ENCODE results near the gene TGFBR1. TPM values are rescaled to one million over a fixed set of nuclear protein-coding genes. Genes with fewer than 3 reads are reported as not detected.
"Not testable (repeated sequence)": the region's sequence is repeated elsewhere in the genome, so short reads cannot be mapped to it uniquely, and the experiment has no call there.

Gene TGFBR1
- total and polyA plus RNA-seq, 7 experiments from 2014 or later, result 18.3 to 95.5 (median 27.8) TPM

GRCh38 chr9:99093492-99093791 is 11.5 kb upstream of the TGFBR1 start:
- Mint-ChIP-seq H3K27ac (peak overlapping the region in 1 of 9 donors; percentile 94), H3K9me3 (peaks cover 0 to 20% (median 2%) of the 10 kb centered on the region in 11 donors), H3K4me1 (peaks cover 28 to 74% (median 42%) of the 10 kb centered on the region in 7 donors), H3K27me3 (no peaks in the 10 kb centered on the region), H3K36me3 (peaks cover 0 to 42% (median 0%) of the 10 kb centered on the region in 5 donors), H3K4me3 (peak overlapping the region in 3 of 10 donors; percentile 25 to 72 (median 59))
- no peak overlapping the region for H3K4me3 ChIP-seq (ENCODE audit: low read length)
- peak in 1 of 9 donors; percentile 35 for DNase-seq
- intact Hi-C loops (cut with micrococcal nuclease), result loop anchor here (1.0 to 2.0 kb wide), 4 partner anchors 11 to 35 kb away; no protein-coding TSS in a partner anchor
- ChIA-PET POLR2A (interaction anchor here (1.5 kb wide), 1 partner anchor 10 kb away, joined by 5 read pairs; no protein-coding TSS in a partner anchor), CTCF (interaction anchor here (0.9 kb wide), 1 partner anchor 21 kb away, joined by 3 read pairs; no protein-coding TSS in a partner anchor)
- H3K27ac ChIP-seq (ENCODE audit: low read depth, low read length), result no peak overlapping the region
- no peaks in the 10 kb centered on the region for H3K36me3 ChIP-seq (ENCODE audit: control insufficient read depth in 2 of 3, insufficient read depth in 3 of 3, low read length in 3 of 3)
- no peak for ATAC-seq
- peaks cover 0 to 5% (median 0%) of the 10 kb centered on the region in 3 experiments for H3K9me3 ChIP-seq (ENCODE audit: control insufficient read depth in 2 of 3, low read length in 3 of 3)
- peaks cover 15 to 22% of the 10 kb centered on the region in 2 donors for H3K4me1 ChIP-seq (ENCODE audit: control insufficient read depth in 2 of 2, insufficient read depth in 2 of 2, low read length in 2 of 2)
- no peaks in the 10 kb centered on the region for H3K27me3 ChIP-seq (ENCODE audit: control insufficient read depth in 2 of 2, insufficient read depth in 2 of 2, low read length in 2 of 2)

- no peak overlapping the region for H3K4me3 Mint-ChIP-seq
- ChIA-PET CTCF (interaction anchor here (1.5 kb wide), 1 partner anchor 44 kb away, joined by 3 read pairs; no protein-coding TSS in a partner anchor), POLR2A (interaction anchor here (1.2 to 1.9 kb wide), 2 partner anchors 9 to 37 kb away, joined by 4 to 5 read pairs; partner anchors contain the start of gene TGFBR1)
These were observed 9.3 kb upstream of the TGFBR1 start for GRCh38 chr9:99095565-99095964.

GRCh38 chr9:99096409-99096808 is 8.5 kb upstream of the TGFBR1 start:
- peaks cover 34 to 78% (median 51%) of the 10 kb centered on the region in 7 donors for H3K4me1 Mint-ChIP-seq
- no peak for DNase-seq
- no peak overlapping the region for H3K4me3 ChIP-seq (ENCODE audit: low read length)
- peaks cover 0 to 25% (median 9%) of the 10 kb centered on the region in 11 donors for H3K9me3 Mint-ChIP-seq
- H3K4me3 Mint-ChIP-seq, result no peak overlapping the region
- H3K27me3 ChIP-seq (ENCODE audit: control insufficient read depth in 2 of 2, insufficient read depth in 2 of 2, low read length in 2 of 2), result no peaks in the 10 kb centered on the region
- no peaks in the 10 kb centered on the region for H3K27me3 Mint-ChIP-seq
- ChIA-PET POLR2A (interaction anchor here (1.9 kb wide), 1 partner anchor 38 kb away, joined by 5 read pairs; no protein-coding TSS in a partner anchor), CTCF (no interaction called here)
- intact Hi-C loops (cut with micrococcal nuclease), result loop anchor here in 1 of 2 donors (1.0 kb wide), 1 partner anchor 15 kb away; no protein-coding TSS in a partner anchor
- H3K27ac ChIP-seq (ENCODE audit: low read depth, low read length), result no peak overlapping the region
- no peak for ATAC-seq
- no peak overlapping the region for H3K27ac Mint-ChIP-seq
- H3K9me3 ChIP-seq (ENCODE audit: control insufficient read depth in 2 of 3, low read length in 3 of 3), result no peaks in the 10 kb centered on the region
- H3K4me1 ChIP-seq (ENCODE audit: control insufficient read depth in 2 of 2, insufficient read depth in 2 of 2, low read length in 2 of 2), result peaks cover 15 to 34% of the 10 kb centered on the region in 2 donors
- H3K36me3 Mint-ChIP-seq, result peaks cover 0 to 45% (median 4%) of the 10 kb centered on the region in 5 donors
- no peaks in the 10 kb centered on the region for H3K36me3 ChIP-seq (ENCODE audit: control insufficient read depth in 2 of 3, insufficient read depth in 3 of 3, low read length in 3 of 3)

More at GRCh38 chr9:99095565-99095964, 9.3 kb upstream of the TGFBR1 start:
- H3K4me1 Mint-ChIP-seq, result peaks cover 37 to 83% (median 55%) of the 10 kb centered on the region in 7 donors
- H3K36me3 ChIP-seq (ENCODE audit: control insufficient read depth in 2 of 3, insufficient read depth in 3 of 3, low read length in 3 of 3), result no peaks in the 10 kb centered on the region
- ATAC-seq, result no peak
- DNase-seq, result no peak
- peaks cover 15 to 34% of the 10 kb centered on the region in 2 donors for H3K4me1 ChIP-seq (ENCODE audit: control insufficient read depth in 2 of 2, insufficient read depth in 2 of 2, low read length in 2 of 2)
- H3K27me3 ChIP-seq (ENCODE audit: control insufficient read depth in 2 of 2, insufficient read depth in 2 of 2, low read length in 2 of 2), result no peaks in the 10 kb centered on the region
- H3K9me3 Mint-ChIP-seq, result peaks cover 0 to 27% (median 9%) of the 10 kb centered on the region in 11 donors
- no peak overlapping the region for H3K4me3 ChIP-seq (ENCODE audit: low read length)
- H3K27ac ChIP-seq (ENCODE audit: low read depth, low read length), result no peak overlapping the region
- no peaks in the 10 kb centered on the region for H3K9me3 ChIP-seq (ENCODE audit: control insufficient read depth in 2 of 3, low read length in 3 of 3)
- peak overlapping the region in 2 of 9 donors; percentile 36 to 85 for H3K27ac Mint-ChIP-seq
- H3K36me3 Mint-ChIP-seq, result peaks cover 0 to 46% (median 4%) of the 10 kb centered on the region in 5 donors
- no peaks in the 10 kb centered on the region for H3K27me3 Mint-ChIP-seq
- intact Hi-C loops (cut with micrococcal nuclease), result no loop called here

- Mint-ChIP-seq H3K4me3 (peak overlapping the region in 1 of 10 donors; percentile 22), H3K27ac (peak overlapping the region in 1 of 9 donors; percentile 56), H3K36me3 (peaks cover 0 to 32% (median 4%) of the 10 kb centered on the region in 5 donors), H3K9me3 (peaks cover 0 to 23% (median 9%) of the 10 kb centered on the region in 11 donors), H3K4me1 (peaks cover 25 to 71% (median 45%) of the 10 kb centered on the region in 7 donors)
- not testable (repeated sequence) for ATAC-seq; DNase-seq; H3K27me3 Mint-ChIP-seq; H3K27ac ChIP-seq (ENCODE audit: low read depth, low read length); H3K4me3 ChIP-seq (ENCODE audit: low read length); H3K9me3 ChIP-seq (ENCODE audit: control insufficient read depth in 2 of 3, low read length in 3 of 3); H3K36me3 ChIP-seq (ENCODE audit: control insufficient read depth in 2 of 3, insufficient read depth in 3 of 3, low read length in 3 of 3); H3K27me3 ChIP-seq (ENCODE audit: control insufficient read depth in 2 of 2, insufficient read depth in 2 of 2, low read length in 2 of 2)
- CTCF ChIA-PET, result interaction anchor here (1.4 kb wide), 1 partner anchor 40 kb away, joined by 4 read pairs; no protein-coding TSS in a partner anchor
- peaks cover 11 to 20% of the 10 kb centered on the region in 2 donors for H3K4me1 ChIP-seq (ENCODE audit: control insufficient read depth in 2 of 2, insufficient read depth in 2 of 2, low read length in 2 of 2)
- POLR2A ChIA-PET, result interaction anchor here (8.0 kb wide), 1 partner anchor 36 kb away, joined by 74 read pairs; no protein-coding TSS in a partner anchor
- intact Hi-C loops (cut with micrococcal nuclease), result loop anchor here (5.0 kb wide), 2 partner anchors 37 to 722 kb away; partner anchors contain the start of gene NR4A3 (in 1 of the 2)
These were observed 4.9 kb upstream of the TGFBR1 start for GRCh38 chr9:99099806-99100585.

GRCh38 chr9:99101271-99101670 is 3.6 kb upstream of the TGFBR1 start:
- no peak for DNase-seq
- Histone ChIP-seq H3K27me3 (ENCODE audit: control insufficient read depth in 2 of 2, insufficient read depth in 2 of 2, low read length in 2 of 2) (no peaks in the 10 kb centered on the region), H3K4me1 (ENCODE audit: control insufficient read depth in 2 of 2, insufficient read depth in 2 of 2, low read length in 2 of 2) (peaks cover 15 to 21% of the 10 kb centered on the region in 2 donors), H3K9me3 (ENCODE audit: control insufficient read depth in 2 of 3, low read length in 3 of 3) (no peaks in the 10 kb centered on the region), H3K27ac (ENCODE audit: low read depth, low read length) (no peak overlapping the region), H3K36me3 (ENCODE audit: control insufficient read depth in 2 of 3, insufficient read depth in 3 of 3, low read length in 3 of 3) (peaks cover 0 to 5% (median 0%) of the 10 kb centered on the region in 3 experiments), H3K4me3 (ENCODE audit: low read length) (no peak overlapping the region)
- H3K27me3 Mint-ChIP-seq, result no peaks in the 10 kb centered on the region
- H3K4me3 Mint-ChIP-seq, result no peak overlapping the region
- intact Hi-C loops (cut with micrococcal nuclease), result loop anchor here (5.0 kb wide), 2 partner anchors 36 to 721 kb away; partner anchors contain the start of gene NR4A3 (in 1 of the 2)
- peaks cover 17 to 63% (median 42%) of the 10 kb centered on the region in 7 donors for H3K4me1 Mint-ChIP-seq
- ChIA-PET POLR2A (interaction anchor here (0.7 to 8.6 kb wide), 4 partner anchors 21 to 54 kb away, joined by 3 to 102 read pairs (median 38); no protein-coding TSS in a partner anchor), CTCF (interaction anchor here (5.1 kb wide), 1 partner anchor 39 kb away, joined by 47 read pairs; no protein-coding TSS in a partner anchor)
- no peak for ATAC-seq
- H3K9me3 Mint-ChIP-seq, result peaks cover 0 to 23% (median 9%) of the 10 kb centered on the region in 11 donors
- H3K36me3 Mint-ChIP-seq, result peaks cover 0 to 34% (median 4%) of the 10 kb centered on the region in 5 donors
- no peak overlapping the region for H3K27ac Mint-ChIP-seq

GRCh38 chr9:99101812-99102211 is 3.1 kb upstream of the TGFBR1 start:
- H3K36me3 Mint-ChIP-seq, result peaks cover 0 to 36% (median 4%) of the 10 kb centered on the region in 5 donors
- no peak overlapping the region for H3K4me3 ChIP-seq (ENCODE audit: low read length)
- no peak overlapping the region for H3K4me3 Mint-ChIP-seq
- DNase-seq (no peak), ATAC-seq (no peak)
- H3K27me3 Mint-ChIP-seq, result no peaks in the 10 kb centered on the region
- peaks cover 0 to 23% (median 9%) of the 10 kb centered on the region in 11 donors for H3K9me3 Mint-ChIP-seq
- H3K4me1 Mint-ChIP-seq, result peaks cover 18 to 60% (median 43%) of the 10 kb centered on the region in 7 donors
- CTCF ChIA-PET, result interaction anchor here (1.3 to 5.1 kb wide), 3 partner anchors 23 to 39 kb away, joined by 3 to 47 read pairs (median 4); no protein-coding TSS in a partner anchor
- H3K36me3 ChIP-seq (ENCODE audit: control insufficient read depth in 2 of 3, insufficient read depth in 3 of 3, low read length in 3 of 3), result peaks cover 0 to 5% (median 0%) of the 10 kb centered on the region in 3 experiments
- peaks cover 21 to 26% of the 10 kb centered on the region in 2 donors for H3K4me1 ChIP-seq (ENCODE audit: control insufficient read depth in 2 of 2, insufficient read depth in 2 of 2, low read length in 2 of 2)
- H3K9me3 ChIP-seq (ENCODE audit: control insufficient read depth in 2 of 3, low read length in 3 of 3), result no peaks in the 10 kb centered on the region
- no peaks in the 10 kb centered on the region for H3K27me3 ChIP-seq (ENCODE audit: control insufficient read depth in 2 of 2, insufficient read depth in 2 of 2, low read length in 2 of 2)
- intact Hi-C loops (cut with micrococcal nuclease), result loop anchor here (5.0 kb wide), 2 partner anchors 35 to 720 kb away; partner anchors contain the start of gene NR4A3 (in 1 of the 2)
- H3K27ac ChIP-seq (ENCODE audit: low read depth, low read length), result no peak overlapping the region
- no peak overlapping the region for H3K27ac Mint-ChIP-seq
- POLR2A ChIA-PET, result interaction anchor here (0.7 to 8.6 kb wide), 4 partner anchors 21 to 54 kb away, joined by 3 to 102 read pairs (median 38); no protein-coding TSS in a partner anchor

All from naive thymus-derived CD4-positive, alpha-beta T cell (primary cell).